Measurements from ENCODE around the gene FAT4.

GRCh38 chr4:125314676-125315575 lies at the start of gene FAT4:
- TF ChIP-seq REST (IDR thresholded peaks at IDR 0.05; ENCODE audit: borderline replicate concordance), result no peak
- no peak for TF ChIP-seq RAD21 (conservative IDR thresholded peaks at IDR 0.05)
- no peak for TF ChIP-seq CTCF (IDR thresholded peaks at IDR 0.05; ENCODE audit: poor library complexity, severe bottlenecking)
- no peak for TF ChIP-seq SMC3 (conservative IDR thresholded peaks at IDR 0.05; ENCODE audit: poor library complexity)
- TF ChIP-seq POLR2AphosphoS5 (IDR thresholded peaks at IDR 0.05), result peak; percentile 55
- no peak for TF ChIP-seq TAF1 (IDR thresholded peaks at IDR 0.05; ENCODE audit: low read depth)
- TF ChIP-seq EZH2 (IDR thresholded peaks at IDR 0.05; ENCODE audit: borderline replicate concordance, insufficient read depth, low read length, poor library complexity, severe bottlenecking), result no peak
